ENCODE measurements around the gene MAEL. TPM values are rescaled to one million over a fixed set of nuclear protein-coding genes. Genes with fewer than 3 reads are reported as not detected.

The MAEL gene
- total and polyA plus RNA-seq, 2 experiments from 2014 or later, result 0.45 TPM; not detected in 1

DNA sequence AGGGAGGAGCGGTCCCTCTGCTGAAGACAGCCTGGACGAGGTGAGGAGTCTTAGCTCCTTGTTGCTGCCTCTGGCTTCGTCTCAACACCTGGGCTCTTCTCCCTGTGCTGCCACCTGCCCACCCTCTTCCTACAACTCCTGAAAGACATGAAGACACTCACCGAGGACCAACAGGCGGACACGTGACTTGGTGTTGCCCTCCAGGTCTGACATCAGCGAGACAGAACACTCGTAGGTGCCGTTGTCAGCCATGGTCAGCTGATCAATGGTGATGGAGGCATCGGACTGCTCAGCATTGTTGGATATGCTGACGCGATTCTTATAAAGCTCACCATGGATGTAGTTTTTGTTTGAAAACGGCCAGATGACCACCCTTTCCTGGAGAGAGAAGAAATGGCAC lies 79.7 kb downstream of the MAEL start:
- no peaks in the 10 kb centered on the region for H3K9me3 ChIP-seq (ENCODE audit: low read depth)
- no peaks in the 10 kb centered on the region for H3K79me2 ChIP-seq
- WGBS (ENCODE audit: low lambda C conversion rate, missing lambda C conversion rate), result 96% methylated on average over 13 of the region's 13 CpGs
- H3K36me3 ChIP-seq (replicated peaks; ENCODE audit: insufficient read depth, low read depth), result no peaks in the 10 kb centered on the region
- H3K27me3 ChIP-seq, result no peaks in the 10 kb centered on the region
- H3K9me2 ChIP-seq (replicated peaks; ENCODE audit: insufficient read depth), result no peaks in the 10 kb centered on the region
- H3K27ac ChIP-seq, result no peak overlapping the region
- no peak overlapping the region for H2AFZ ChIP-seq
- DNase-seq (ENCODE audit: low spot score), result no peak
- no peak overlapping the region for H3K4me3 ChIP-seq
- no peaks in the 10 kb centered on the region for H4K20me1 ChIP-seq (ENCODE audit: insufficient read depth, poor library complexity, severe bottlenecking)
- H3K4me1 ChIP-seq (ENCODE audit: insufficient read depth), result no peaks in the 10 kb centered on the region
- TF ChIP-seq CTCF (IDR thresholded peaks at IDR 0.05; ENCODE audit: poor library complexity) (no peak), EZH2phosphoT487 (IDR thresholded peaks at IDR 0.05; ENCODE audit: low read depth, severe bottlenecking, unreplicated experiment) (no peak), EZH2 (IDR thresholded peaks at IDR 0.05; ENCODE audit: borderline replicate concordance) (no peak)
- no peak overlapping the region for H3K4me2 ChIP-seq

DNA sequence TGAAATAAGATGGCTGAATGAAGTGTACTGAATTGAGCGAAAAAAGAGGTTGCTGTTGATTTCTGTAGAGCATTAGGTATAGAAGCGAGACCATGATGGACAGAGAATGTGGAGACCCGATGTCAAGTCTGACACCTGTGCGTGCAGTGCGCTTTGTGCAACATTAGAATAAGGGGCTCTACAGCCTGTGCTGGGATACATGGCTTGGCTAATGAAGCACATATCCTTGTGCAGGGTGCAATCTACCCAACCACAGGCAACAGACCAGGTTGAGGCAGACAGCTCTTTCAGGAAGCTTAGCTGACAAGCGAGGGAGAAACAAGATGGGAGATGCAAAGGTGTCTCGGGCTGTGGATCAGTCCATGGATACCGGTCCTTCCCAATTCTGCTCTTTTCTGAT lies 82.2 kb downstream of the MAEL start:
- Histone ChIP-seq H3K79me2 (no peaks in the 10 kb centered on the region), H3K4me3 (no peak overlapping the region), H3K4me1 (ENCODE audit: insufficient read depth) (no peaks in the 10 kb centered on the region), H3K9me2 (replicated peaks; ENCODE audit: insufficient read depth) (no peaks in the 10 kb centered on the region), H3K27me3 (no peaks in the 10 kb centered on the region), H3K36me3 (replicated peaks; ENCODE audit: insufficient read depth, low read depth) (no peaks in the 10 kb centered on the region), H4K20me1 (ENCODE audit: insufficient read depth, poor library complexity, severe bottlenecking) (no peaks in the 10 kb centered on the region), H3K9me3 (ENCODE audit: low read depth) (no peaks in the 10 kb centered on the region), H3K27ac (no peak overlapping the region), H2AFZ (no peak overlapping the region), H3K4me2 (no peak overlapping the region)
- DNase-seq (ENCODE audit: low spot score), result no peak
- WGBS (ENCODE audit: low lambda C conversion rate, missing lambda C conversion rate), result 94% methylated on average over 8 of the region's 8 CpGs
- no peak for TF ChIP-seq EZH2phosphoT487 (IDR thresholded peaks at IDR 0.05; ENCODE audit: low read depth, severe bottlenecking, unreplicated experiment)
- no peak for TF ChIP-seq EZH2 (IDR thresholded peaks at IDR 0.05; ENCODE audit: borderline replicate concordance)
- no peak for TF ChIP-seq CTCF (IDR thresholded peaks at IDR 0.05; ENCODE audit: poor library complexity)

Small RNA genes lying within 50 kb of the gene (small RNA-seq; reads per million reads assigned to genes)
- gene RNA5SP65, result 1.3 reads per million, percentile 79 among the genes with 10 or more reads in this experiment

Other genes starting within 250 kb of the MAEL start
- gene POGK, start 149.8 kb upstream of the MAEL start, total RNA-seq, result 37.2 and 40.6 TPM in 2 replicates
- gene POGK, start 149.8 kb upstream of the MAEL start, polyA plus RNA-seq, result 21.6 and 22.6 TPM in 2 replicates
- 19.7 and 21.4 TPM in 2 replicates for gene TADA1, start 113.0 kb upstream of the MAEL start, total RNA-seq
- gene TADA1, start 113.0 kb upstream of the MAEL start, polyA plus RNA-seq, result 13.4 and 13.6 TPM in 2 replicates
- 2.4 and 3.4 TPM in 2 replicates for gene ILDR2, start 13.7 kb upstream of the MAEL start, total RNA-seq
- 0.28 and 1.6 TPM in 2 replicates for gene ILDR2, start 13.7 kb upstream of the MAEL start, polyA plus RNA-seq
- 5.8 and 7.2 TPM in 2 replicates for gene GPA33, start 101.1 kb downstream of the MAEL start, total RNA-seq
- gene GPA33, start 101.1 kb downstream of the MAEL start, polyA plus RNA-seq, result 1.5 and 3.9 TPM in 2 replicates
- gene STYXL2, start 104.8 kb downstream of the MAEL start, total RNA-seq, result 0.07 and 0.20 TPM in 2 replicates
- gene STYXL2, start 104.8 kb downstream of the MAEL start, polyA plus RNA-seq, result 0.40 and 0.58 TPM in 2 replicates
- gene POU2F1, start 231.6 kb downstream of the MAEL start, total RNA-seq, result 11.9 and 14.5 TPM in 2 replicates
- 11.9 and 12.1 TPM in 2 replicates for gene POU2F1, start 231.6 kb downstream of the MAEL start, polyA plus RNA-seq